SK-N-SH treated with all-trans-retinoic acid at 6 μM for 48 hours (cell line): ENCODE results near the gene CHRNG.
A peak's percentile ranks its signal among the peaks of the same experiment; 100 is the strongest.

Experiments
- ATAC-seq: fragments of 200-7000 bp; cut with Tn5 transposase; 3 replicates; pipeline ENCODE4 v1.9.1; 2020; ENCODE audit warnings: mild to moderate bottlenecking, moderate library complexity
- ARNTL ChIP-seq: fragments of 450-650 bp; formaldehyde crosslinking; IDR thresholded peaks from 2 replicates; pipeline ENCODE4 v1.5.0; 2020; ENCODE audit warnings: low read depth, mild to moderate bottlenecking, moderate library complexity, borderline replicate concordance
- BACH2 ChIP-seq: fragments of 250-450 bp; sonication (Bioruptor Pico); IDR thresholded peaks from 2 replicates; pipeline ENCODE4 v1.9.0; 2021; ENCODE audit warnings: mild to moderate bottlenecking, borderline replicate concordance
- CSDC2 ChIP-seq: fragments of 250-450 bp; sonication (Bioruptor Pico); IDR thresholded peaks from 2 replicates; pipeline ENCODE4 v1.5.0; 2020; ENCODE audit warnings: mild to moderate bottlenecking, moderate library complexity
- CSRNP3 ChIP-seq: fragments of 250-450 bp; sonication (Bioruptor Pico); IDR thresholded peaks from 2 replicates; pipeline ENCODE4 v1.5.1; 2021; ENCODE audit warnings: mild to moderate bottlenecking, moderate library complexity
- ESRRG ChIP-seq: fragments of 250-450 bp; sonication (Bioruptor Pico); IDR thresholded peaks from 2 replicates; pipeline ENCODE4 v1.6.1; 2021; ENCODE audit warnings: mild to moderate bottlenecking
- GLIS3 ChIP-seq: fragments of 250-450 bp; sonication (Bioruptor Pico); IDR thresholded peaks from 2 replicates; pipeline ENCODE4 v1.5.0; 2020; ENCODE audit warnings: mild to moderate bottlenecking, moderate library complexity
- ISL1 ChIP-seq: fragments of 250-450 bp; sonication (Bioruptor Pico); IDR thresholded peaks from 2 replicates; pipeline ENCODE4 v2.1.2; 2022; ENCODE audit warnings: mild to moderate bottlenecking, moderate library complexity
- PATZ1 ChIP-seq: fragments of 250-450 bp; sonication (Bioruptor Pico); IDR thresholded peaks from 2 replicates; pipeline ENCODE4 v1.8.0; 2020; ENCODE audit warnings: mild to moderate bottlenecking, moderate library complexity, borderline replicate concordance
- RARB ChIP-seq: fragments of 250-450 bp; sonication (Bioruptor Pico); IDR thresholded peaks from 2 replicates; pipeline ENCODE4 v1.8.0; 2021; ENCODE audit warnings: mild to moderate bottlenecking, moderate library complexity
- SNAI2 ChIP-seq: fragments of 250-450 bp; sonication (Bioruptor Pico); IDR thresholded peaks from 2 replicates; pipeline ENCODE4 v1.5.0; 2020; ENCODE audit warnings: mild to moderate bottlenecking, moderate library complexity
- TCF4 ChIP-seq: fragments of 250-450 bp; sonication (Bioruptor Pico); IDR thresholded peaks from 2 replicates; pipeline ENCODE4 v1.8.0; 2021; ENCODE audit warnings: mild to moderate bottlenecking, moderate library complexity, borderline replicate concordance
- TOX ChIP-seq: fragments of 250-450 bp; sonication (Bioruptor Pico); IDR thresholded peaks from 2 replicates; pipeline ENCODE4 v1.8.0; 2021; ENCODE audit warnings: mild to moderate bottlenecking, moderate library complexity, borderline replicate concordance
- TSHZ2 ChIP-seq: fragments of 250-450 bp; sonication (Bioruptor Pico); IDR thresholded peaks from 2 replicates; pipeline ENCODE4 v1.5.0; 2020; ENCODE audit warnings: mild to moderate bottlenecking, moderate library complexity
- ZC3H10 ChIP-seq: fragments of 250-450 bp; sonication (Bioruptor Pico); IDR thresholded peaks from 2 replicates; pipeline ENCODE4 v1.5.1; 2021; ENCODE audit warnings: mild to moderate bottlenecking, moderate library complexity
- ZFP3 ChIP-seq: fragments of 250-450 bp; sonication (Bioruptor Pico); IDR thresholded peaks from 2 replicates; pipeline ENCODE4 v1.5.0; 2020; ENCODE audit warnings: mild to moderate bottlenecking, moderate library complexity
- ZFP30 ChIP-seq: fragments of 450-650 bp; formaldehyde crosslinking; IDR thresholded peaks from 2 replicates; pipeline ENCODE4 v1.5.0; 2022; ENCODE audit warnings: mild to moderate bottlenecking, moderate library complexity
- ZNF565 ChIP-seq: fragments of 450-650 bp; formaldehyde crosslinking; conservative IDR thresholded peaks from 2 replicates; pipeline ENCODE4 v1.5.0; 2020; ENCODE audit warnings: low read depth, mild to moderate bottlenecking, moderate library complexity
- ZNF70 ChIP-seq: fragments of 450-650 bp; formaldehyde crosslinking; IDR thresholded peaks from 2 replicates; pipeline ENCODE4 v1.5.0; 2020; ENCODE audit warnings: mild to moderate bottlenecking, moderate library complexity
- ZNF8 ChIP-seq: fragments of 450-650 bp; formaldehyde crosslinking; IDR thresholded peaks from 2 replicates; pipeline ENCODE4 v1.5.0; 2020; ENCODE audit warnings: mild to moderate bottlenecking, moderate library complexity
- TF ChIP-seq, protein P1 (sequence below): fragments of 250-450 bp; sonication (Bioruptor Pico); IDR thresholded peaks from 2 replicates; pipeline ENCODE4 v1.5.1; 2020; ENCODE audit warnings: low read depth, mild to moderate bottlenecking, moderate library complexity
- TF ChIP-seq, protein P2 (sequence below): fragments of 250-450 bp; sonication (Bioruptor Pico); IDR thresholded peaks from 2 replicates; pipeline ENCODE4 v1.8.0; 2021; ENCODE audit warnings: low read depth, mild to moderate bottlenecking, moderate library complexity, borderline replicate concordance

Gene CHRNG

DNA sequence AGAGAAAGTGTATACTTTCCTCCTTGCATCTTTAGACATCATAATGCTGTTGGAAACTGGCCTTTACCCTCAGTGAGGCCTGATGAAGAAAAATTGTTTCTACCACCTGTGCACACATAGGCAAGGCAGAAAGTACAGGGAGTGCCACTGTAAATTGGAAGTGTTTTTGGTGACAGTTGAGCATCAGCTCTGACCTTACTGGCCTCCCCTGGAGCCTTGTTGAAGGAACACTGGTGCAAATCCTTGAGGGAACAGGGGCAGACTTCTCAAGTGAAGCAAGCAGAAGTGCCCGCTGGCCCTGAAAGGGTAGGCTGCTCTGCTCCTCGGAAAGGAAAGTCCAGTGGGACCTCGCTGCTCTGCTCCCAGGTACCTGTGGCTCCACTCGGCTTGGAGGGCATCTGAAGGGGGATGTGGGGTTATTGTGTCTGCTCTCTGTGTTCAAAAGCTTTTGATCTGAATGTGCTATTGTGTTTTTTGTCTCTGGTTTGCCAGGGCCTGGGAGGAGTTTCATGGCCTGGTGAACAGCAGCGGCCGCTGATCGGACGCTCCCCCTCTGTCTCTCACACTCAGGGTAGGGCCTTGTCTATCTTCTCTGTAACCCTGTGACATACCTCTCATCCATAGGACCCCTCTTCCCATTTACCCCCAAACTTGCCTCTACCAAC, 34.4 kb downstream of the CHRNG start:
- no peak for ATAC-seq

DNA sequence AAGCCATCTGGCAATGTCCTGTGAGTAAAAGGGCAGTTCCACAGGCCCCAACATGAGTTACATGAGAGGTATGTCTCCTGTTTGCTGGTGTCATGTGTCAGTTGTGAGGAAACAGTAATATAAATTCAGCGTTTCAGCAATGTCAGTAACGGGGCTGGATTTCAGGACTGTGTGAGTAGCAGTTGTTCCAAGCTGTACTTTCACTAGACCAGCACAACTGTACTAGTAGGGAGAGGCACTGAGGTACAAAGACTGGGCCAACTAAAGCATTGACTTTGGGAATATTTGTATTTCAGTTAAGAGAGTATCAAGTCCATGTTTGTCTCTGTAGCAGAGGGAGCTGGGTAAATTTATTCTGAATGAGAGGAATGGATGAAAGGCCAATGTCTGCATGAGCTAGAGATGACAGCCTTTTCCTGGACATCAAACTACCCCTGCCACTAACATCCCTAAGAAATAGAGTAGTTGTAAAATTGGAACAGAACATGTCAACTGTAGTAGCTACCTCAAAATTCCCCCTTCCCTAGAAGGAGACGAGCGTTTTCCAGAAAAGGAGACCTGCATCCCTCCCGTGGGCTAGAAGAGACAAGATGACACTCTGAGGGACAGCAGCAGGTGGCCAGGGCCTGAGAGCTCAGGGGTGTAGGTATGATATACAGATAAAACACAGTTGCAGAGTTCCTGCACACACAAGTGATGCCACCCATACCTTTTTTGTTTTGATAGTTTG, 35.3 kb downstream of the CHRNG start:
- TF ChIP-seq ZFP30 (CRISPR knock-in tag) = no peak
- no peak for TF ChIP-seq SNAI2
- TF ChIP-seq, protein P1, sequence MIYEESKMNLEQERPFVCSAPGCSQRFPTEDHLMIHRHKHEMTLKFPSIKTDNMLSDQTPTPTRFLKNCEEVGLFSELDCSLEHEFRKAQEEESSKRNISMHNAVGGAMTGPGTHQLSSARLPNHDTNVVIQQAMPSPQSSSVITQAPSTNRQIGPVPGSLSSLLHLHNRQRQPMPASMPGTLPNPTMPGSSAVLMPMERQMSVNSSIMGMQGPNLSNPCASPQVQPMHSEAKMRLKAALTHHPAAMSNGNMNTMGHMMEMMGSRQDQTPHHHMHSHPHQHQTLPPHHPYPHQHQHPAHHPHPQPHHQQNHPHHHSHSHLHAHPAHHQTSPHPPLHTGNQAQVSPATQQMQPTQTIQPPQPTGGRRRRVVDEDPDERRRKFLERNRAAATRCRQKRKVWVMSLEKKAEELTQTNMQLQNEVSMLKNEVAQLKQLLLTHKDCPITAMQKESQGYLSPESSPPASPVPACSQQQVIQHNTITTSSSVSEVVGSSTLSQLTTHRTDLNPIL (CRISPR knock-in tag) = no peak
- TF ChIP-seq ARNTL (CRISPR knock-in tag) = no peak
- TF ChIP-seq ZC3H10 (CRISPR knock-in tag) = no peak
- no peak for TF ChIP-seq TOX (CRISPR knock-in tag)
- TF ChIP-seq ZNF70 (CRISPR knock-in tag) = no peak
- no peak for TF ChIP-seq ZNF8 (CRISPR knock-in tag)
- ATAC-seq = peak; percentile 27; the same call in 1 of the 3 replicates

More for the DNA sequence above, 34.4 kb downstream of the CHRNG start:
- TF ChIP-seq, protein P1 (CRISPR knock-in tag) = no peak
- no peak for TF ChIP-seq ZNF565 (CRISPR knock-in tag)
- no peak for TF ChIP-seq TSHZ2 (CRISPR knock-in tag)
- TF ChIP-seq SNAI2 = no peak
- TF ChIP-seq ARNTL (CRISPR knock-in tag) = no peak
- no peak for TF ChIP-seq CSRNP3 (CRISPR knock-in tag)
- no peak for TF ChIP-seq ZNF70 (CRISPR knock-in tag)
- TF ChIP-seq ISL1 (CRISPR knock-in tag) = no peak
- no peak for TF ChIP-seq RARB
- TF ChIP-seq CSDC2 (CRISPR knock-in tag) = no peak
- TF ChIP-seq ZNF8 (CRISPR knock-in tag) = no peak
- no peak for TF ChIP-seq BACH2 (CRISPR knock-in tag)
- no peak for TF ChIP-seq PATZ1
- TF ChIP-seq ESRRG (CRISPR knock-in tag) = no peak
- no peak for TF ChIP-seq ZFP3 (CRISPR knock-in tag)
- TF ChIP-seq, protein P2, sequence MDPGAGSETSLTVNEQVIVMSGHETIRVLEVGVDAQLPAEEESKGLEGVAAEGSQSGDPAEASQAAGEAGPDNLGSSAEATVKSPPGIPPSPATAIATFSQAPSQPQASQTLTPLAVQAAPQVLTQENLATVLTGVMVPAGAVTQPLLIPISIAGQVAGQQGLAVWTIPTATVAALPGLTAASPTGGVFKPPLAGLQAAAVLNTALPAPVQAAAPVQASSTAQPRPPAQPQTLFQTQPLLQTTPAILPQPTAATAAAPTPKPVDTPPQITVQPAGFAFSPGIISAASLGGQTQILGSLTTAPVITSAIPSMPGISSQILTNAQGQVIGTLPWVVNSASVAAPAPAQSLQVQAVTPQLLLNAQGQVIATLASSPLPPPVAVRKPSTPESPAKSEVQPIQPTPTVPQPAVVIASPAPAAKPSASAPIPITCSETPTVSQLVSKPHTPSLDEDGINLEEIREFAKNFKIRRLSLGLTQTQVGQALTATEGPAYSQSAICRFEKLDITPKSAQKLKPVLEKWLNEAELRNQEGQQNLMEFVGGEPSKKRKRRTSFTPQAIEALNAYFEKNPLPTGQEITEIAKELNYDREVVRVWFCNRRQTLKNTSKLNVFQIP (CRISPR knock-in tag) = no peak
- TF ChIP-seq GLIS3 (CRISPR knock-in tag) = no peak
- no peak for TF ChIP-seq TCF4 (CRISPR knock-in tag)
